A549 (cell line): ENCODE results near the gene AP2B1. TPM values are rescaled to one million over a fixed set of nuclear protein-coding genes. Genes with fewer than 3 reads are reported as not detected.

ENCODE experiments used
- ATAC-seq, 2 experiments: fragments of 200-7000 bp in 1 of 2; fragments of >200 bp in 1 of 2; cut with Nextera tagmentation in 1 of 2; cut with Tn5 transposase in 1 of 2; 3 replicates each; pipeline versions ENCODE4 v1.8.0 to v1.9.1; 2018 to 2020; ENCODE audit warnings: mild to moderate bottlenecking in 1 of 2, moderate library complexity in 1 of 2
- CTCF ChIA-PET: fragments of 300-600 bp; sonication (Branson Sonifier 250); formaldehyde crosslinking; extraction: SDS; loops from one replicate; lab custom pipeline; 2021; ENCODE audit warnings: antibody characterized with exemption, inconsistent platforms; lab: Yijun Ruan, JAX
- POLR2A ChIA-PET: fragments of 350-600 bp; formaldehyde crosslinking; extraction: SDS; loops from one replicate; lab custom pipeline; 2021; ENCODE audit warnings: antibody characterized with exemption, inconsistent platforms; lab: Yijun Ruan, JAX
- DNase-seq, 2 experiments: peaks; one replicate each; pipeline versions ENCODE4 v3.0.0 to v3.0.0-alpha.2; 2011 to 2016; ENCODE audit warnings: low read depth in 1 of 2, low spot score in 1 of 2
- FAIRE-seq: peaks from 2 replicates; lab custom pipeline; 2011; peaks lifted over from hg19 to GRCh38; lab: Jason Lieb, UNC
- H3K27ac ChIP-seq, 2 experiments: fragments of >200 bp; sonication (Bioruptor Twin); formaldehyde crosslinking; 3 replicates each; pipeline ENCODE4 v1.5.1; 2016 to 2017
- H3K4me1 ChIP-seq: fragments of >200 bp; sonication (Bioruptor Twin); formaldehyde crosslinking; 3 replicates; pipeline ENCODE4 v1.6.1; 2016
- H3K4me2 ChIP-seq: fragments of >200 bp; sonication (Bioruptor Twin); formaldehyde crosslinking; 3 replicates; pipeline ENCODE4 v1.6.1; 2016
- H3K4me3 ChIP-seq: fragments of >200 bp; sonication (Bioruptor Twin); formaldehyde crosslinking; 3 replicates; pipeline ENCODE4 v1.5.1; 2016
- H3K9me3 ChIP-seq: fragments of >200 bp; sonication (Bioruptor Twin); formaldehyde crosslinking; 3 replicates; pipeline ENCODE4 v1.6.1; 2016
- BCL3 ChIP-seq: fragments of >200 bp; sonication (Bioruptor Twin); formaldehyde crosslinking; IDR thresholded peaks from 3 replicates; pipeline ENCODE4 v1.6.1; 2016
- CBX2 ChIP-seq: fragments of 200-600 bp; sonication (generic); IDR thresholded peaks from 2 replicates; pipeline ENCODE4 v1.6.1; 2016; ENCODE audit warnings: low read depth, mild to moderate bottlenecking, borderline replicate concordance
- CEBPB ChIP-seq, 2 experiments: fragments of >200 bp in 1 of 2; sonication (Bioruptor Twin) in 1 of 2; formaldehyde crosslinking in 1 of 2; IDR thresholded peaks; 2 replicates each; pipeline ENCODE4 v1.6.1; 2012 to 2016
- CHD2 ChIP-seq: fragments of 150-350 bp; IDR thresholded peaks from 2 replicates; pipeline ENCODE4 v1.6.1; 2014; ENCODE audit warnings: low read length; ENCODE audit not compliant: partially characterized antibody
- CTCF ChIP-seq: fragments of >200 bp; sonication (Bioruptor Twin); formaldehyde crosslinking; IDR thresholded peaks from 3 replicates; pipeline ENCODE4 v1.5.1; 2016
- E2F6 ChIP-seq: IDR thresholded peaks from 2 replicates; pipeline ENCODE4 v1.6.1; 2012; ENCODE audit warnings: low read depth, borderline replicate concordance
- EHF ChIP-seq: fragments of 250-450 bp; sonication (Bioruptor Pico); IDR thresholded peaks from 2 replicates; pipeline ENCODE4 v1.5.0; 2020; ENCODE audit warnings: mild to moderate bottlenecking
- EHMT2 ChIP-seq: fragments of 200-600 bp; sonication (generic); IDR thresholded peaks from 2 replicates; pipeline ENCODE4 v1.6.1; 2016; ENCODE audit warnings: antibody characterized with exemption, low read depth, mild to moderate bottlenecking, moderate library complexity
- EP300 ChIP-seq, 2 experiments: fragments of >200 bp; sonication (Bioruptor Twin); formaldehyde crosslinking; IDR thresholded peaks; 2 replicates in 1 of 2; 3 replicates in 1 of 2; pipeline ENCODE4 v1.6.1; 2016 to 2017
- ESRRA ChIP-seq: fragments of 150-350 bp; IDR thresholded peaks from 2 replicates; pipeline ENCODE4 v1.6.1; 2014; ENCODE audit warnings: mild to moderate bottlenecking, low read length, borderline replicate concordance
- FOSB ChIP-seq: fragments of 250-450 bp; sonication (Bioruptor Pico); IDR thresholded peaks from 2 replicates; pipeline ENCODE4 v1.5.0; 2020; ENCODE audit warnings: mild to moderate bottlenecking, moderate library complexity
- FOSL2 ChIP-seq, 2 experiments: fragments of 450-650 bp in 1 of 2; fragments of >200 bp in 1 of 2; sonication (Bioruptor Twin) in 1 of 2; formaldehyde crosslinking; IDR thresholded peaks; 2 replicates each; pipeline versions ENCODE4 v1.5.0 to v1.6.1; 2016 to 2020; ENCODE audit warnings: mild to moderate bottlenecking in 1 of 2, moderate library complexity in 1 of 2
- HDAC2 ChIP-seq: fragments of 200-600 bp; sonication (generic); IDR thresholded peaks from 2 replicates; pipeline ENCODE4 v1.6.1; 2016
- HES2 ChIP-seq: fragments of >200 bp; sonication (Bioruptor Twin); formaldehyde crosslinking; IDR thresholded peaks from 2 replicates; pipeline ENCODE4 v1.6.1; 2016
- HMGXB4 ChIP-seq: fragments of 250-450 bp; sonication (Bioruptor Pico); IDR thresholded peaks from 2 replicates; pipeline ENCODE4 v1.5.0; 2021; ENCODE audit warnings: mild to moderate bottlenecking, moderate library complexity, borderline replicate concordance
- HOXB5 ChIP-seq: fragments of 250-450 bp; sonication (Bioruptor Pico); IDR thresholded peaks from 2 replicates; pipeline ENCODE4 v1.5.0; 2020; ENCODE audit warnings: mild to moderate bottlenecking, moderate library complexity
- JUN ChIP-seq, 2 experiments: fragments of >200 bp; sonication (Bioruptor Twin); formaldehyde crosslinking; IDR thresholded peaks; 2 replicates in 1 of 2; 3 replicates in 1 of 2; pipeline ENCODE4 v1.6.1; 2016 to 2017
- KDM1A ChIP-seq: fragments of 200-600 bp; sonication (generic); IDR thresholded peaks from 2 replicates; pipeline ENCODE4 v1.6.1; 2016; ENCODE audit warnings: low read depth, mild to moderate bottlenecking
- KDM5A ChIP-seq: fragments of 200-600 bp; sonication (generic); IDR thresholded peaks from 2 replicates; pipeline ENCODE4 v1.6.1; 2016; ENCODE audit warnings: antibody characterized with exemption, mild to moderate bottlenecking
- MAX ChIP-seq: IDR thresholded peaks from 2 replicates; pipeline ENCODE4 v1.6.1; 2012
- SMC3 ChIP-seq: fragments of >200 bp; sonication (Bioruptor Twin); formaldehyde crosslinking; IDR thresholded peaks from 3 replicates; pipeline ENCODE4 v1.6.1; 2018; ENCODE audit warnings: inconsistent platforms
- SREBF2 ChIP-seq: fragments of 450-650 bp; IDR thresholded peaks from 2 replicates; pipeline ENCODE4 v1.6.1; 2014; ENCODE audit warnings: mild to moderate bottlenecking, moderate library complexity
- TP53 ChIP-seq: fragments of 250-450 bp; sonication (Bioruptor Pico); IDR thresholded peaks from 2 replicates; pipeline ENCODE4 v1.5.0; 2021; ENCODE audit warnings: mild to moderate bottlenecking, moderate library complexity
- ZFP36 ChIP-seq: fragments of 450-650 bp; IDR thresholded peaks from 2 replicates; pipeline ENCODE4 v1.6.1; 2014; ENCODE audit warnings: borderline replicate concordance; ENCODE audit not compliant: partially characterized antibody
- WGBS: methylation state at CpG from one replicate; pipeline ENCODE4 v1.1.6; 2017; ENCODE audit errors: missing lambda C conversion rate; 5-methylcytosine and 5-hydroxymethylcytosine counted together
- polyA plus RNA-seq, 4 experiments: library from polyadenylated mRNA; depleted of rRNA in 3 of 4; stranded (reverse); fragments of >200 nt; fragmentation: RNase III in 1 of 4; extraction: RNeasy Plus Mini Kit Qiagen cat#74134 plus additional on column Dnase treatment in 1 of 4; gene quantifications; 2 replicates in 3 of 4; 3 replicates in 1 of 4; pipeline ENCODE4 v1.2.3, GENCODE V29; 2011 to 2017

The AP2B1 gene
- polyA plus RNA-seq, 2 of the 4 experiments (the other 2 are of a cell fraction) = 110 to 278 TPM

GRCh38 chr17:35732806-35733136 lies 145.6 kb downstream of the AP2B1 start (continued):
- TF ChIP-seq CTCF (no peak), ESRRA (no peak), HMGXB4 (no peak), TP53 (CRISPR knock-in tag) (no peak), CEBPB (IDR thresholded peaks at IDR 0.05) (no peak), FOSL2 (IDR thresholded peaks at IDR 0.05) (no peak), FOSL2 (CRISPR knock-in tag; IDR thresholded peaks at IDR 0.05) (no peak), HES2 (no peak), KDM1A (no peak)

- DNase-seq = no peak
- H3K27ac ChIP-seq = no peak overlapping the region
- WGBS = 84% methylated on average over 6 of the region's 6 CpGs
- H3K4me1 ChIP-seq = no peaks in the 10 kb centered on the region
- H3K9me3 ChIP-seq = no peaks in the 10 kb centered on the region
- no peak for FAIRE-seq
- ChIA-PET POLR2A (no interaction called here), CTCF (interaction anchor here (0.7 to 27.6 kb wide), 5 partner anchors 12 to 121 kb away, joined by 3 to 377 read pairs (median 6); partner anchors contain the start of gene GAS2L2)
- no peak for TF ChIP-seq KDM1A
- no peak for TF ChIP-seq CHD2
- TF ChIP-seq E2F6 = no peak
- no peak for TF ChIP-seq CEBPB (IDR thresholded peaks at IDR 0.05)
- TF ChIP-seq SREBF2 = no peak
- TF ChIP-seq EHF (CRISPR knock-in tag) = no peak
- no peak for TF ChIP-seq SMC3
- TF ChIP-seq HDAC2 = no peak
- no peak for TF ChIP-seq CBX2
- TF ChIP-seq FOSB (CRISPR knock-in tag) = no peak
- TF ChIP-seq KDM5A = no peak
- no peak for TF ChIP-seq JUN (IDR thresholded peaks at IDR 0.05)
- no peak for TF ChIP-seq ZFP36
- no peak for TF ChIP-seq EHMT2
- no peak for TF ChIP-seq EP300 (IDR thresholded peaks at IDR 0.05)
- no peak for TF ChIP-seq HOXB5 (CRISPR knock-in tag)
- no peak for TF ChIP-seq BCL3
- TF ChIP-seq MAX = no peak
- TF ChIP-seq, all 56 proteins: peak for 0
- Histone ChIP-seq H3K4me2 (no peak overlapping the region), H3K4me3 (no peak overlapping the region)
- no peak for ATAC-seq
Measured at GRCh38 chr17:35733366-35733765, 146.2 kb downstream of the AP2B1 start.
